Stimulated activated CD8-positive, alpha-beta memory T cell treated with anti-CD3 and anti-CD28 coated beads, Interleukin-12 subunit alpha, Interleukin-12 subunit beta, amount 100 ng/mL, for 1 hour (primary cell): Measurements from ENCODE around the gene FBLIM1.

Experiments used
- DNase-seq: peaks from one replicate; pipeline ENCODE4 v3.0.0-alpha.2; 2020; ENCODE audit warnings: low read depth

The FBLIM1 gene

DNA sequence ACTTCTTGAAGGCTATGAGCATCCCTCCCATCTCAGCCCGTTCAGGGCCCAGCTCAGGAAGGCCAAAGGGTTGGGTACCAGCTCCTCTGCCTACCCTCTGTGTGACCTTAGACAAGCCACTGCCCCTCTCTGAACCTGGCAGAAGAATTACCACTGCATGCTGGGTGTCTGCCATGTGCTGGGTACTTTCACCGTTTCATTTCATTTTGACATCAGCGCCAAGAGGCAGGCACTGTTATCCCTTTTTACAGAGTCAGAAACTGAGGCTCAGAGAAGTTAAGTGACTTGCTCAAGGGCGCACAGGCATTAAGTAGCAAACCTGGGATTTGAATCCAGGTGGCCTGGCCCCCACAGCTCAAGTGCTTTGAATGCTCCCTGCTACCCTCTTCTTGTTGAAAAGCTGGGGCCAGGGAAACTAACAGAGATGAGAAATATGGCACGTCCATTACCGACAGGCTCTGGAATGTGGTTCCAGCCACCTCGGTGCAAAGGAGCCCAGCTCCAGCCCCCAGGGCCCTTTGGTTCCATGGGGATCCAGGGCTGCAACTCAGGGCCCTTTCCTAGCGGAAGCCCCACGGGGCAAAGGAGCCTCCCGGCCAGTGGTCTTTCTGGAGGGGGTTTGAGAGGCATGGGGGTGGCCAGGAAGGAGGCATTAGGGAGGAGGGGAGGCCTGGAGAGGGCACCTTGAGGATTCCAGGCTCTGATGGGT, 9.8 kb upstream of the FBLIM1 start:
- no peak for DNase-seq

DNA sequence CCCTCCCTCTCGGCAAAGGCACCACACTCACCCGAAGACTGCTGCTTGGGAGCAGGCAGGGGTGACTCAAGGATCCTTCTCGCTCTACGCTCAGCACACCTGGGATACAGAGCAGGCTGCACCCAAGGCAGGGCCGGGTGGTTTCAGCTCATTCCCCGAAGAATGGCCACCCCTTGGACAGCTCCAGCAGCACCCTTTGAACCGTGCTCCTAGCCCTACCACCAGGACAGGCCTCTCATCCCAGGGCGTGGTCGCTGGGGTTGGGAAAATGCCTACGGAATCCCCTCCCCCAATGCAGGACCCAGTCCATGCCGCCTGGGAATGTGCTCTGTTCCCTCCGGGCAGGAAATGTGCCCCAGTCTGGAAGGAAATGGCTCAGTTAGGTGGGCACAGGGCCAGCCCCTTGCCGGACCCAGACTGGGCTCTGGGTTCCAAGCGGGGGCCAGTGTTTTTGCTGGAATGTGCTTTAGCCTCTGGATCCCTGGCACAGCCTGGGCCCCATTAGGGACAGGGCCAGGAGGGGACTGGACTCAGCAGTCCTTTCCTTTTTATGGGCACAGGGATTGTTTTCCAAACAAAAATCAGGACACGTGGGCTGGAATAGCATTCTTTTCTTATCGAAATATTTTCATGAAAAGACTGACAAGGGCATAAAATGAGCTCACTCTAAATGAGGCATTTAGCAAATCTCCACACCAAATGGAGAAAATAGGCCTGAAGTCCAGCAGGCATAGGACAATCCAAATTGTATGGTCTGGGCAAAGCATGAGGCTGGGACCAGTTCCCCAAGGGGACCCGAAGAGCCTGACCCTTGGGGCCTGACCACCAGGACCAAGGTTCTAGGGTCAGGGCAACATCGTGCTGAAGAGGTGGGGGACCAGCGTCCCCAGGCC, 8.9 kb upstream of the FBLIM1 start:
- no peak for DNase-seq

DNA sequence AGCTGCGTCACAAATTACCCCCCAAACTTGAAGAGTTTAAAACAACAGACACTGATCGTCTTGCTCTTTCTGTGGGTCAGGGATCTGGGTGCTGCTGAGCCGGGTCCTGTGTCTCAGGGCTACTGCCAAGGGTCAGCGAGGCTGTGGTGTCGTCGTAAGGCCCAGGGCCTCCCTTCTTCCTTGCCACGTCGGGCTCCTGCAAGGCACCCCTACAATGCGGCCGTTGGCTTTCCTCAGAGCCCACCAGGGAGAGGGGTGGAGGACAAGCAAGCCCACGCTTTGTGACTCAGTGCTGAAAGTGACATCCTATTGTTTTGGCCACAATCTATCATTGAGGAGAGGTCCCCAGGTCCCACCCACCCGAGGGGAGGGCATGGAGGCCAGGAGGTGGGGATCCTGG, 7.7 kb upstream of the FBLIM1 start:
- DNase-seq = no peak

DNA sequence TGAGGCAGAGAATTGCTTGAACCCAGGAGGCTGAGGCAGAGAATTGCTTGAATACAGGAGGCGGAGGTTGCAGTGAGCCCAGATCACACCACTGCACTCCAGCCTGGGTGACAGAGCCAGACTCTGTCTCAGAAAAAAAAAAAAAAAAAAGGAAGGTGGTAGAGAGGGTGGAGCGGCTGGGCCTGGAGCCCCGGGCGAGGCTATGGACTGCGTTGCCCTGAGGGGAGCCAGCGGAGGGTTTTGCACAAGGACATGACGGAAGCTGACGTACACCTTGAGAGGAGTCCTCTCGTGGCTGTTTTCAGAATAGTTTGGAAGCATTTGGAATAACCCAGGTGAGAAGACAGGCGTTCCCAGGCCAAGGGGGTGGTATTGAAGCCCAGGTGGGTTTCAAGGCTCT, 6.9 kb upstream of the FBLIM1 start:
- DNase-seq = no peak

DNA sequence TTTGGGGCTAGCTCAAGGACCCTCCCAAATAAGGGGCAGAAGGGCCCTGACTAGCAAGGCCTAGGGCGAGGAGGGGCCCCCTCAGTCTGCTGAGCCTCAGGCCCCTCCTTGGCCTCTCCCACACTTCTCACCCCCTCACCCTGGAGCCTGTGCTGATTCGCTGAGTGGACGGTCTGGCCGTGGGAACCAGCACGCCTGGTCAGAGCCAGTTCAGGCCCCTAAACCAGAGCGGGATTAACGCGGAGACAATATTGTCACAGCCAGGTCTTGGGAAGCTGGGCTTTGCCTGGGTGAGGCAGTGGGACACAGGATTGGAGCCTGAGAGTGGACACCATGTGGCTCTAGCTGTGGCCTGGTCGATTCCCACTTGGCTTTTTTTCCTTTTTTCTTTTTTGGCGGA, 4.8 kb upstream of the FBLIM1 start:
- DNase-seq = no peak

DNA sequence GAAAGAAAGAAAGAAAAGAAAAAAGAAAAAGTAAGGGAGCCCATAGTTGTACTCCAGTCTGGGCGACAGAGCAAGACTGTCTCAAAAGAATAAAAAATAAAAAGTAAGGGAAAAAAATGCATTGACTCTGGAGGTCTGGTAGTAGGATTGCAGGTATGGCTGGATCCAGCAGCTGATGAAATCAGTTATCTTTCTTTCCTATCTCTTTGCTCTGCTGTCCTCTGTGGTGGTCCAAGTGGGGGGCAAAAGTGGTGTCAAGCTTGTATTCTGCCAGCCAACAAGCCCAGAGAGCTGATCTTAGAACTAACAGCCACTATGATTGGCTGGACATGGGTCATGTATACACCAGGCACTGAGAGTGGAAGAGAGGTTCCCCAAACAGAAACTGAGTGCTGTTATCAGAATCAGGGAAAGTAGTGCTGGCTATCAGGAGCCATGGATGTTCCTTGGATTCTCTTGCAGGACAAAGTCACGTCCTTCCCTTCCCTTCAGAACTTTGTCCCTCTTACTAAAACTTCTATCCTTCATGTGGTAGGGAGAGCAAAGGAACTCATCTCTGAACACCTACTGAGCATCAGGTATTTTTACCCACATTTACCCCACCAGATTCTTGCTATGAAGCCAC, 3.5 kb upstream of the FBLIM1 start:
- no peak for DNase-seq

DNA sequence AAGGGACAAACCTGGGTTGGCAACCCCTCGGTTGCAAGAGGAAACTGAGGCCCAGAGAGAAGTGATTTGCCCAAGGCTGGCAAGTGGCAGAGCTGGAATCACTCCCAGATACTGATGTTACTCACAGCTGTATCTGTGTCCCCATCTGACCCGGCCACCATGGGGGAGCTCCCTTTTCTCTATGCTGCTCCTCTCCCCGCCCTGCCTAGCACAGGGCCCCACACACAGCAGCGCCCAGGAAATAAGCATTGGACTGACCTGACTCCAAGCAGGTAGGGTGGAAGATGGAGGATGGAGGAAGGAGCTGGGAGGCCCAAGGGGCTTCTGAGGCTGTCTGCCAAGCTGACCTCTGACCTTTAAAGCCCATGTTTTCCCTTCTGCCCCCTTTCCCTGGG, 3.0 kb upstream of the FBLIM1 start:
- DNase-seq = no peak

DNA sequence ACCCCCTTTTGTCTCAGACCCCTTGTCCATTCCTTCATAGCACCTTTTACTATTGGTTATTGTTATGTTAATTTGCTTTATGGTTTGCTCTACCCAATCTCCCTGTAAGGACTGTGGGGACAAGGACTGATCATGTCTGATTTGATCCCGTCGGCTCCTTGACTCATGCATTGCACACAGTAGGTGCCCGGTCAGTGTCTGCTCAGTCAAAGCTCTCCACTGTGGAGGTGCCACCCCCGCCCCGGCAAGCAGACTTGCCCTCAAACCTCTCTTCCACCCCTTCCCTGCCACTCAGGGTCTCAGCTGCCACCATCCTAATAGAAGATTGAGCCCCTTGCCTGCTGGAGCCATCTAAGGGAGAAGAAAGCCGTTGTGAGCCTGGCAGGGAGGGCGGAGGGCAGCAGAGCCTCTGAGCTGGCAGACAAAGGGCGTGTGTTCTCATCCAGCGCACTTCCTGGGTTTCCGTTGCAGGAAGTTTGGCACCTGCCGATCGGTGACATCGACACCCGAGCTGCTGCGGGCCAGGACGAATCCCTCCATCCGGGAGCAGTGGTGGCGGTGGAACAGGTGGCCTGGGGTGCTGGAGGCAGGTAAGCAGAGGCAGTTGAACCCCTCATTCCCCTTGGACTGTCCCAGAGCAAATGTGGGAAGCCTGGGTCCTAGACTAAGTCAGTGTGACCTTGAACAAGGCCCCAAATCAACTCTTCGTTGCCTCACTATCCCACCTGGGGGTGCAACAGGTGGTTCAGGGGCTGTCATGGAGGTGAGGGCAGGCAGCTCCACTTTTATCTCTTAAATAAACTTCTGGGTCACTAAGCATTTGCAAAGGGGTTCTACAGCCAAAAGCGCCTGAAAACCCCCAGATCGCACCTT, 2.2 kb upstream of the FBLIM1 start:
- DNase-seq = no peak

DNA sequence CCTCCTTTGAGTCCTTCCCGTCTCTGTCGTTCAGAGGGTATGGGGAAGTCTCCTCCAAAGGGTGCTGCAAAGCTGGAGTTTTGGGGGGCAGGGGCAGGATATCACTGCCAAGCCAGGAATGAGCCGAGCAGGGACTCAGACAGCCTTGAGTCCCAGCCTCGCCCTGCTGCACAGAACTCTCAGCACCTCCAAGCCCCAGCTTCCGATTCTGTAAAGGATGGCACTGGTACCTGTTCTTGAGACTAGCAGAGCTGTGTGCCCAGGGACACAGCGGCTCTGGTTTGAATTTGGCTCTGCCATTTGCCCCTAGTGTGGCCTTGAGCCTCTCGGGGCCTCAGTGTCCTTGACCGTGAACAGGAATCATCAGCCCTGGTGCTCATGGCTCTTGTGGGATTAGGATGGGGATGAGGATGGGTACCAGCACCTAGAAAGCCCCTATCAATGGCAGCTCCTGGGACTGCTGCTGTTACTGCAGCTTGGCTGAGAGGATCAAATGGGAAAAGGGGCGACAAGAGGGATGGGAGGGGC, 1.5 kb upstream of the FBLIM1 start:
- DNase-seq = no peak

DNA sequence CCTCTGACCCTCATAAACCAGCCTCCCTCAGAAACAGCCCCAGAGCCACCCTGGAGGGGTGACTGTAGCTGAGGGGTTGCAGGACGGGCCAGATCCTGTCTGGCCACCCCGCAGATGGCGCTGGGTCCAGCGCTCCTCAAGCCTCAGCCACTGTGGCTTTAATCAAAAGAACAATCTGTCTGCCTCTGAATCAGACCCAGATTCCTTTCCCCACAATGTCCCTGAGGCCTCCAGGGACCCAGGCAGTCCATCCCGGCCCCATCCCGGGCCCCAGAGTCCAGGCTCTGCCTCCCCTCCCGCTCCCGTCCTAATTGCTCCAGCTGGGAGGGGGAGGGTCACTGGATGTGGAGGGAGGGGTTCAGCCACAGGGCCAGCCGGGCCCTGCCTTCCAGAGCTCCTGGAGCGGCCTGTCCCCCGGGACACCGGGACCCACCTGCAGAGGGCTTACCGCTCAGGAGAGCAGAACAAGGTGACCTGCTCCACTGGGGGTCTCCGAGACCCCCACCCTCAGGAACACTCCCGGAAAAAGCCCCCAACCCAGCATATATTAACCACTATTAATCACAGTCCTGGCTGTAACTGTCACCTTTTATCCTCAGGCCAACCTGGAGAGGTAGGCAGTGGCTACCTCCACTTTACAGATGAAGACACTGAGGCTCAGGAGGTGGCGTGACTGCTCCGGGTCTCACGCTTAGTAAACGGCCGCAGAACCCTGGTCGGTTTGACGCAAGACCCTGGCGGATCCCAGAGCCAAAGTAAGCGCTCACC, 836 bp upstream of the FBLIM1 start:
- no peak for DNase-seq

DNA sequence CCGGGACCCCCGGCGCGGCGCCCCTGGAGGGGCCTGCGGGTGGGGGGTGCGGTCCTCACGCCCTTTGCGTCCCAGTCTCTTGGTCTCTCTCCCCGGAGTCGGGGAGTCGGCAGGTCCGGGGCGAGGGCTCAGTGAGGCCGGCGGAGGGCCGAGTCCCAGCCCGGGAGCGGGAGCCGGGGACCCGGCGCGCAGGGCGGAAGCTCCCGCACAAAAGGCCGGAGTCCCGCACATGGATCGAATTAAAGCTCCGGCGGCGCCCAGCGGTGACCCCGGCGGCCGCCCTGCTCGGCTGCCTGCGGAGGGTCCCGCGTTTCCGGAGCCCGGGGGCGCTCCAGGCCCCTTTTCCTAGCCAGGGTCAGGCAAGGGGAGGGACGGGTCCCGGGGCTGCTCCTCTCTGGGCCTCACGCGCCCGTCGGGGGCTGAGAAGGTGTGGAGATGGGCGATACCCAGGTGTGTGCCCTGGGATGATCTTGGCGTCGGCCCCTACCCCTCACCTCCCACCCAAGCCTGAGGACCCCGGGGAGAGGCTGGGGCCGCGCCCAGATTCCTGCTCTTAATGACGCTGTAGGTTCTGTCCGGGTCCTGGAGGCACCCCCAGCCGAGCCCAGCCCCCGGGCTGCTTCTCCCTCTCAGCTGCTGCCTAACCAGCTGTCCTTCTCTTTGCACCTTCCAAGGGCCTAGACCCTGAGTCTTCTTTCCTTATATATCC, 512 bp downstream of the FBLIM1 start:
- DNase-seq = no peak

DNA sequence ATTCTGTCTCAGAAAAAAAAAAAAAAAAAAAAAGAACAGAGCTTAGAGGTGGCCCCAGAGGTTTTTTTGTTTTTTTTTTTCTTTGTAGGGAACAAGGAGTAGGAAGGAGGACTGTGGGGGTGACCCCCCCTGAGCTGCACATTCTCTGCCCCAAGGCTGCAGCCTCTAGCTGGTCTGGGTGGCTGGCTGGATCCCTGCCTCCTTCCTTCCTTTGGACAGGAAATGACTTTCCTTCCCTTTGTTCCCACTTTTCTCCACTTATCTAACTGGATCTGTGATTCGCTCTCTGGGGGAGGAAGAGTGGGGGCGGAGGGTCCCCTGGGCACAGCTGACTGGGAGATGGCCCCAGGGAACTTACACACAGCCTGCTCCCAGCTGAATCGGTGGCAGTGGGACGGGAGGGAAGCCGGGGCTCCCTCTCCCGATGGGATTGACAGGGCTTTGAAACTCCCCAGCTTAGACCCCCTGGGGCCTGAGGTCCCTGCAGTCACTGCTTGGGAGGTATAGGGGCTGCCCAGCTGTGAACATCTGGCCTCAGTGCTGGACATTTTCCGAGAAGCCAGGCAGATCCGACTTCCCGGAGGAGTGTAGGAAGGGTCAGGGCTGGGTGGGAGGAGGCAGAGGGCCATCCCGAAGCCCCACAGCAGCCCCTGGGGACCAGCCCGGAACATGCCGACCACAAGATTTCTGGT, 2.1 kb downstream of the FBLIM1 start:
- no peak for DNase-seq

DNA sequence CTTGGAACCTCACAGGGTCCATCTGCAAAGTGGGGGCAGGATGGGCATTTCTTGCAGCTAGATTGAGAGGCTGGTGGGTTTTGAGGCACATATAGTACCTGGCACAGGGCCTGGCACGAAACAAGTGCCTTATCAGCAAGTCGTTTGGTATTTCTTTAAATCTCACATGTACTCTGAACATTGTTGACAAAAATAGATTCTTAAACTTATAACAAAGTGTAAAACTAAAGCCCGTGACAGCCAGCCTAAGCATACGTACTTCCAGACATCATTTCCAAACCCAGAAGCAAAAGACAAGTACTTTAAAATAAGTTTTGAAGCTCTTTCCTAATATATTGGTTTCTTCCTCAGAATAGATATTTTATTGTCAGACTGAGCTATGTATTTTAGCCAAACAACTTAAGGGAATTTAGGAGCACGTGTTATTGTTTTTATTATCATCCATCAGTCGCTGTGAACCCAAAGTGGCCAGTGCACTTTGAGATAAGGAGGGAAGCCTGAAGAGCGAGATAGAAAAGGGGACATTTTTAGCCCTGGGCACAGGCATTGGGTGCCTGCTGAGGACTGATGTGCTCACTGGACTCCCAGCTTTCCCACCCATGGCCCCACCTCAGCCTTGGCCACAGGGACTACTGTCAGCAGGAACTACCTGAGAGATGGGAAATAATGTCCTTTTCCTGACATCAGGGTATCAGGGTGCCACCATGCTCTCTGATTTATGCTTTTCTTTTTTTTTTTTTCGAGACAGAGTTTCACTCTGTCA, 3.0 kb downstream of the FBLIM1 start:
- DNase-seq = no peak

DNA sequence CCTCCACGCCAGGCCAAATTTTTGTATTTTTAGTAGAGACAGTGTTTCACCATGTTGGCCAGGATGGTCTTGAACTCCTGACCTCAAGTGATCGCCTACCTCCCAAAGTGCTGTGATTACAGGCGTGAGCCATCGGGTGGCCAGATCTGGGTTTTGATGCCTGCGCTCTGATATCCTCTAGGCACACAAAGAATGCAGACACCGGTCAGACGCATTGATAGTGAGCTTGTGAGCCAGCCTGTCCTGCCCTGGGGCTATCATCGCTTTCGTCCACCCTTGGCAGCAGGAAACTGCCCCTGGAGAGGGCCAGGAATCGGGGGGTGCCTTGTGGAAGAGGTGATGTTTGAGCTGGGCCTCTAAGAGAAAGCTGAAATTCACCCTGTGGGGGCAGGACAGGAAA, 4.0 kb downstream of the FBLIM1 start:
- no peak for DNase-seq

DNA sequence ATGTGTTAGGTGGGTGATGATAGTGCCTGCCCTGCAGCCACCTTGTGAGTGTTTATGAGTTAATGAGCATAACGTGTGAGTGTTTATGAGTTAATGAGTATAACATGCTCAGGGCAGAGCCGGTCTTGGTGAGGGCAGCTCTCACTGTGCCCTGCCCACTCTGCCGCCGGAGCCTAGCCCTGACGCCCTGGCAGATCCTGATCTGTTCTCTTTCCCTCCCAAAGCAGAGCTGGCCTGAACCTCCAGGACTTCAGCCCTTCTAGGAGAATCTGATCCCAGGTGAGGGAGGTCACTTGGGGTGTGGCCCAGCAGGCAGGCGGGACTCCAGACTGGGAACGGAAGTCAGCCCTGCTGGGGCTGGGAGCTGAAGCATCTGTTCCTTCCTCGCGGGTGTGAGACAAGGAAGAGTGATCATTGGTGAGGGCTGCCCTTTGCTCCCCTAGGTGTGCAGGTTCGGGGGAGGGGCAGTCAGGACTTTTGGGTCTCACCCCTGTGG, 5.7 kb downstream of the FBLIM1 start:
- no peak for DNase-seq

DNA sequence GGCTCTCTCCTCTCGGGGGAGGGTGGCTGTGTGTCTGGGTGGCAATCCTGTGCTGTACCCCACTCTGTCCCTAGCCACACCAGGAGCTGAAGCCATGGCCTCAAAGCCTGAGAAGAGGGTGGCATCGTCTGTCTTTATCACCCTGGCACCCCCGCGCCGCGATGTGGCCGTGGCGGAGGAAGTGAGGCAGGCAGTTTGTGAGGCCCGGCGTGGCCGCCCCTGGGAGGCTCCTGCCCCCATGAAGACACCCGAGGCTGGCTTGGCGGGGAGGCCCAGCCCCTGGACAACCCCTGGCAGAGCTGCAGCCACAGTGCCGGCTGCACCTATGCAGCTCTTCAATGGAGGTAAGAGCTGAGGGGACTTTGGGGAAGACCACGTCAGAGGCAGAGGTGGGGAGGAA, 6.3 kb downstream of the FBLIM1 start:
- no peak for DNase-seq

DNA sequence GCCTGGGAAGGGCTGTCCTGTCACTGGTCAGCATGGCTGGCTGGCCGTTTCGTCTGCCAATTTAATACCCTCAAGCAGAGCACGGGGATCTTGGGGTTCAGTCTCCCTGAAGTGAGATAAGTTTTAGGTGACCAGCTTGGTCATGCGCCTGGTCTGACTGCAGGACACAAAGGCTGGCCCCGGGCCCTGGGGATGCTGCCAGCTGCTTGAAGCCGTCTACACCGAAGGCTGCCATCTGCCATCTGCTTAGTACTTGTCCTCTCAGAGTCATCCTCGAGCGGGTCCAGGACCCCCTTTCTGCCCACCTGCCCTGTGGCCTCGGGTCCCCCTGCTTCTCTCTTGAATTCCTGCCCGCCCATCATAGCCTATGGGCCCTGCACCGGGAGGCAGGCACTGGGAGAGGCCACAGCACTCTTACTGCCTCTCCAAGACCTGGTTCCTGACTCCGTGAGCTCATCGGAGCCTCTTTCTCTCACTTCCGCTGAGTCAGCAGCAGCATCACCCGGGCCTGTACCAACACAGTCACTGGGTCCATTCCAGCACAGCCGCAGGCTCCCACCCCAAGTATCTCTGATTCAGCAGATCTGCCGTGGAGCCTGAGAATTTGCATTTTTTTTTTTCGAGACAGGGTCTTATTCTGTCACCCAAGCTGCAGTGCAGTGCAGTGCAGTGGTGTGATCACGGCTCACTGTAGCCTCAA, 7.0 kb downstream of the FBLIM1 start:
- no peak for DNase-seq

DNA sequence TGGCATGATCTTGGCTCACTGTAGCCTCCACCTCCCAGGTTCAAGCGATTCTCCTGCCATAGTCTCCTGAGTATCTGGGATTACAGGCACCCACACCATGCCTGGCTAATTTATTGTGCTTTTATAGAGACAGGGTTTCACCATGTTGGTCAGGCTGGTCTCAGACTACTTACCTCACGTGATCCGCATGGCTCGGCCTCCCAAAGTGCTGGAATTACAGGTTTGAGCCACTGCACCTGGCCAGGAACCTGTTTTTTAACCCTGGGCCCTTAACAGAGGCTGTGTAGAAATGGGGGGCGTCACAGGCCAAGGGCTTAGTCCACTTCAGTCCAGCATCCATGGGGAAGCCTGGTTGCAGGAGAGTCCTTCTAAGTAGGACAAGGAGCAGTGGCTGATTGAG, 9.3 kb downstream of the FBLIM1 start:
- no peak for DNase-seq
